Measurements from ENCODE around the gene C19orf85. TPM values are rescaled to one million over a fixed set of nuclear protein-coding genes. Genes with fewer than 3 reads are reported as not detected.

Gene C19orf85
- total RNA-seq, 4 donors from 2014 or later: not detected

DNA sequence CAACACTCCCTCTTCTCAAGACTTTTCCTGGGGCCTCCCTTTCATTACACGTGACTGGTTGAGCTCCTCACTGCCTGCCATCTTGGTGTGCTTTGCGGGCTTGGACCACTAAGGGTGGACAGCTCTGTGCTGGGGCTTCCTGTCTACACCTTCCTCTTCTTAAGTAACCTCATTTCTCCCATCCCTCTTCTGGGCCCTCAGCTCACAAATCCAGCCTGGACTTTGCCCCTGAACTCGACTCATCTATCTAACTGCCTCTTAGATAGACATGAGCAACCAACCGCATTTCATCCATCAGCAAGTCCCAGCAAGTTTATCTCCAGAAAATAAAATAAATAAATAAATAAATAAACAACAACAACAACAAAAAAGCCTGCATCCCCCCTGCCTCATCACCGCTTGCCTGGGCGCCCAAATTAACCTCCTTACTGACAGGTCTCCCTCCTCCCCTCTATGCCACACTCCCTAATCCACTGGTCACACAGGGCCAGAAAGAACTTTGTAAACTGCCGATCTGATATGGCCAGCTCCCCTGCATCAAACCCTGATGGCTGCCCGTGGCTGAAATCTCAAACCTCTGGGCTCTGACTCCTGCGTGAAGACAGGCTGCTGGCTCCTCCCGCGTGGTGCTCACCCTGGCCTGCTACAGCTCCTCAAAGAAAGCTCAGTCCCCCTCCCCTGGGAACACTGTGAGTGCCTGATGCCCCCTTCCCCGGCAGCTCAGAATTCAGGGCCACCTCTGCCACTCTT lies 10.9 kb downstream of the C19orf85 start:
- Histone ChIP-seq H3K27ac (no peak overlapping the region), H3K4me3 (no peak overlapping the region), H3K27me3 (peaks cover 18 to 24% of the 10 kb centered on the region in 2 donors), H3K36me3 (no peaks in the 10 kb centered on the region), H3K4me1 (peaks cover 0 to 18% of the 10 kb centered on the region in 2 donors), H3K9me3 (no peaks in the 10 kb centered on the region)
- no peak for DNase-seq
- intact Hi-C loops (cut with DNase I; ENCODE audit: low total_unique reads): loop anchor here (10.0 kb wide), 1 partner anchor 169 kb away; the partner anchor contains the start of genes BRSK1 and HSPBP1
- TF ChIP-seq POLR2A (IDR thresholded peaks at IDR 0.05): no peak
- TF ChIP-seq, protein P1, sequence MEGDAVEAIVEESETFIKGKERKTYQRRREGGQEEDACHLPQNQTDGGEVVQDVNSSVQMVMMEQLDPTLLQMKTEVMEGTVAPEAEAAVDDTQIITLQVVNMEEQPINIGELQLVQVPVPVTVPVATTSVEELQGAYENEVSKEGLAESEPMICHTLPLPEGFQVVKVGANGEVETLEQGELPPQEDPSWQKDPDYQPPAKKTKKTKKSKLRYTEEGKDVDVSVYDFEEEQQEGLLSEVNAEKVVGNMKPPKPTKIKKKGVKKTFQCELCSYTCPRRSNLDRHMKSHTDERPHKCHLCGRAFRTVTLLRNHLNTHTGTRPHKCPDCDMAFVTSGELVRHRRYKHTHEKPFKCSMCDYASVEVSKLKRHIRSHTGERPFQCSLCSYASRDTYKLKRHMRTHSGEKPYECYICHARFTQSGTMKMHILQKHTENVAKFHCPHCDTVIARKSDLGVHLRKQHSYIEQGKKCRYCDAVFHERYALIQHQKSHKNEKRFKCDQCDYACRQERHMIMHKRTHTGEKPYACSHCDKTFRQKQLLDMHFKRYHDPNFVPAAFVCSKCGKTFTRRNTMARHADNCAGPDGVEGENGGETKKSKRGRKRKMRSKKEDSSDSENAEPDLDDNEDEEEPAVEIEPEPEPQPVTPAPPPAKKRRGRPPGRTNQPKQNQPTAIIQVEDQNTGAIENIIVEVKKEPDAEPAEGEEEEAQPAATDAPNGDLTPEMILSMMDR (IDR thresholded peaks at IDR 0.05): no peak

DNA sequence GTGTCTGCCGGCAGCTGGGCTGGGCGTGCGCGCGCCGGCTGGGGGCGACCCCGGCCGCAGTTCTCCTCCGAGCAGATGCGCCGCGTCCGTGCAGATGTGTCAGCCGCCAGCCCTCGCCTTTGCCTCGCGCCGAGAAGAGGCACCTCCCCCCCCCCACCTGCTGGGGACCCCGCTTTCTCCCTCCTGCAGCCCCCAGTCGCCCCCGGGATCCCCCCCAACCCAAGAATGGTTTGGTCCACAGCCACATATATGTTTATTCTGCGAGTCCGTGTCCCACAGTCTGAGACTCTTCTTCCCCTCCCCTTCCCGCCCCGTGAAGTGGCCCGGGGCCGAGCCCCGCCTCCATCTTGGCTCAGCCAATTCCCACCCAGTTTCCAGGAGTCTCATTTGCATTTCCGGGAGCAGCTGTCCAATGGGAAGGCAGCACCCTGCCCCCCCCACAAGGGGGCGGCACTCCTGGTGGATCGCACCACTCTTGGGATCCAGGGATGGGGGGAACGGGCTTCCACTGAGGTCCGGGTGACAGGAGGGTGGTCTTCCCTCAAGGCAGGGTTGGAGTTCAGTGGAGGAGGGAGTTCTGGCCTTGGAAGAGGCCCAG lies 11.7 kb downstream of the C19orf85 start:
- Histone ChIP-seq H3K27ac (no peak overlapping the region), H3K27me3 (peaks cover 18 to 24% of the 10 kb centered on the region in 2 donors), H3K4me3 (no peak overlapping the region), H3K9me3 (no peaks in the 10 kb centered on the region), H3K4me1 (peaks cover 0 to 18% of the 10 kb centered on the region in 2 donors), H3K36me3 (no peaks in the 10 kb centered on the region)
- peak; percentile 72 to 81 for DNase-seq
- TF ChIP-seq POLR2A (IDR thresholded peaks at IDR 0.05): no peak
- TF ChIP-seq, protein P1 (IDR thresholded peaks at IDR 0.05): peak in 1 of 4 experiments; percentile 3
- intact Hi-C loops (cut with DNase I; ENCODE audit: low total_unique reads): loop anchor here (10.0 kb wide), 1 partner anchor 168 kb away; the partner anchor contains the start of genes BRSK1 and HSPBP1

DNA sequence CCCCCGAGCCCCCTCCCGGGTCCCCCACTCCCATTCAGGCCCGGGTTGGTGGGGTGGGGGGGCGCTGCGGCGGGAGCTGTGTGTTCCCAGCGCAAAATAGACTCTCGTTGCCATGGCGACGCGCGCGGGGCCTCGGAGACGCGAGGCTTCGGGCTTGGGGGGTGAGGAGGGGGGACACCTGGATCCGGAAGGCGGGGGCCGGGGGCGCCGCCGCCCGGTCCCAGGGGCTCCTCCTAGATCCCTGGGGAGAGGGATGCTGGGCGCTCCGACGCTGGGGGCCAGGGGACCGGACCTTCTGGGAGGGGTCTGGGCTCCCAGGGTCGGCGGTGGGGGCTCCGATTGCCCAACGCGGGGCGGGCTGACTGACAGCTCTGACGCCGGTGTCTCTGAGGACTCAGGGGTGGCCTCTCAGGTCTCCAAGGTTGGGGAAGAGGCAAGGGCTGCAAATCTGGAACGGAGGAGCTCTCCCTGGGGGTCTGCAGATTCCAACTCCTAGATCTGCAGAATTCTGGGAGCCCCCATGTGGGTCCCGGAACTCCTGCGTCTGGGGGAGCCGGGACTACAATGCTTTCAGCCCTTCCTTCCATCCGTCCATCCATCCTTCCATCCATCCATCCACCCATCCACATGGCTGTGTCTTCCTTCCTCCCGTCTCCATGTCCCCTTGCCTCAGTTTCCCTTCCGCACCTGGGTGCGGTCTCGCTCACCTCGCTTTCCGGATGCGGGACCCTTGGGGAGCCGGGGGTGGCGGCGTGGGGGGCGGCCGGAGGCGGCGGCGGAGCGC lies 12.4 kb downstream of the C19orf85 start:
- H3K9me3 ChIP-seq: no peaks in the 10 kb centered on the region
- no peaks in the 10 kb centered on the region for H3K36me3 ChIP-seq
- H3K4me1 ChIP-seq: peaks cover 0 to 18% of the 10 kb centered on the region in 2 donors
- peaks cover 18 to 24% of the 10 kb centered on the region in 2 donors for H3K27me3 ChIP-seq
- TF ChIP-seq POLR2A (IDR thresholded peaks at IDR 0.05): no peak
- TF ChIP-seq, protein P1 (IDR thresholded peaks at IDR 0.05): no peak
- no peak overlapping the region for H3K27ac ChIP-seq
- no peak overlapping the region for H3K4me3 ChIP-seq
- intact Hi-C loops (cut with DNase I; ENCODE audit: low total_unique reads): loop anchor here (10.0 kb wide), 1 partner anchor 167 kb away; the partner anchor contains the start of genes BRSK1 and HSPBP1
- DNase-seq: no peak

DNA sequence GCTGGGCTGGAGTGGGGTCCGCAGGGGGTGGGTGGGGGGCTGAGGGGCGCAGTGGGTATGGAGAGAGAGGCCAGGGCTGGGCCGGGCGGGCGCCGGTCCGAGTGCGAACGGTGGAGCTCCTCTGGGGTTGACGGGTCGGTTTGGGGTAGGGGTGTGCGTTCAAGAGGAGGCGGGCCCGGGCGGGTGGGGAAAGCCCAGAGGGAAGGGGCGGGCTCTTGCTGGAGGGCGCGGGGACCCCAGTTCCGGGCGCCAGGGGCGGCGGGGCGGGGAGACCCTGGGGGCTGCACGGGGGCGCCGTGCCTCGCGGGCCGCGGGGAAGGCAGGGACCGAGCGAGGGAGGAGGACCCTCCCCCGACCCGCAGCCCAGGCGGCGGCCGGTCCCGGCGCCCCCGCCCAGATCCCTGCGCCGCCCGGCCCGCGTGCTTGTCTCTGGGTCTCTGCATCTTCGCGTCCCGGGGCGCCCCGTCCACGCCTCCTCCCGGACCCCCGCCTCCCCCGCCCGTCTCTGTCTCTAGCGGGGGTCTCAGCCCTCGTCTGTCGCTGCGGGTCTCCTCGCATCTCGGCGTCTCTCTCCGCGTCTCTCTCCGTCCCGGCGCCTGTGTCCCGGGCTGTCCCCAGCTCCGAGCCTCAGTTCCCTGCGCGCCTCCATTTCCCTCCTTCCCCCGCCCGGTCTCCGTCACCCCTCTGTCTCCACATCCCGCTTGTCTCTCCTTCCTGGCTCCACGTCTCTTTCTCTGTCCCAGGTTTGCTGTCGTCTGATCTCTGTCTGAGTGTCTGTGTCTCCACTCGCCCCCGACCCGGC lies 13.2 kb downstream of the C19orf85 start:
- no peak for DNase-seq
- TF ChIP-seq, protein P1 (IDR thresholded peaks at IDR 0.05): no peak
- TF ChIP-seq POLR2A (IDR thresholded peaks at IDR 0.05): no peak
- H3K4me1 ChIP-seq: peaks cover 0 to 18% of the 10 kb centered on the region in 2 donors
- H3K27ac ChIP-seq: no peak overlapping the region
- H3K4me3 ChIP-seq: no peak overlapping the region
- H3K9me3 ChIP-seq: no peaks in the 10 kb centered on the region
- H3K27me3 ChIP-seq: peaks cover 18 to 24% of the 10 kb centered on the region in 2 donors
- H3K36me3 ChIP-seq: no peaks in the 10 kb centered on the region
- intact Hi-C loops (cut with DNase I; ENCODE audit: low total_unique reads): loop anchor here (10.0 kb wide), 1 partner anchor 167 kb away; the partner anchor contains the start of genes BRSK1 and HSPBP1

All from uterus (tissue), 4 donors.